WTC11 (cell line): ENCODE measurements around the gene GYS1.

Source experiments
- CREB1 ChIP-seq: sonication (generic); formaldehyde crosslinking; IDR thresholded peaks from 2 replicates; pipeline ENCODE4 v1.8.0; 2023; ENCODE audit warnings: mild to moderate bottlenecking, missing genetic modification reagents
- GABPB1 ChIP-seq: sonication (generic); formaldehyde crosslinking; IDR thresholded peaks from 2 replicates; pipeline ENCODE4 v1.8.1; 2023; ENCODE audit warnings: mild to moderate bottlenecking, missing genetic modification reagents
- GTF2I ChIP-seq: fragments of 250-450 bp; sonication (Bioruptor Pico); conservative IDR thresholded peaks from 2 replicates; pipeline ENCODE4 v1.4.0; 2021; ENCODE audit warnings: mild to moderate bottlenecking
- NR2C2 ChIP-seq: sonication (generic); formaldehyde crosslinking; IDR thresholded peaks from 2 replicates; pipeline ENCODE4 v1.8.0; 2022; ENCODE audit warnings: mild to moderate bottlenecking, missing genetic modification reagents
- ZNF121 ChIP-seq: sonication (generic); formaldehyde crosslinking; IDR thresholded peaks from 2 replicates; pipeline ENCODE4 v1.8.0; 2023; ENCODE audit warnings: missing genetic modification reagents
- TF ChIP-seq, protein P1 (sequence below): sonication (generic); formaldehyde crosslinking; IDR thresholded peaks from 2 replicates; pipeline ENCODE4 v1.8.1; 2023; ENCODE audit warnings: mild to moderate bottlenecking, missing genetic modification reagents, moderate library complexity
- TF ChIP-seq, protein P2 (sequence below): fragments of 200-600 bp; IDR thresholded peaks from 2 replicates; pipeline ENCODE4 v1.8.0; 2022; ENCODE audit warnings: antibody characterized with exemption
- TF ChIP-seq, protein P3 (sequence below): fragments of 250-450 bp; sonication (Bioruptor Pico); IDR thresholded peaks from 2 replicates; pipeline ENCODE4 v1.9.0; 2021; ENCODE audit warnings: mild to moderate bottlenecking
- TF ChIP-seq, protein P4 (sequence below): sonication (generic); formaldehyde crosslinking; conservative IDR thresholded peaks from 2 replicates; pipeline ENCODE4 v1.8.1; 2022; ENCODE audit warnings: mild to moderate bottlenecking, missing genetic modification reagents
- TF ChIP-seq, protein P5 (sequence below): sonication (generic); formaldehyde crosslinking; IDR thresholded peaks from 2 replicates; pipeline ENCODE4 v1.8.1; 2023; ENCODE audit warnings: mild to moderate bottlenecking, missing genetic modification reagents, borderline replicate concordance
- TF ChIP-seq, protein P6 (sequence below): sonication (generic); formaldehyde crosslinking; IDR thresholded peaks from 2 replicates; pipeline ENCODE4 v1.8.0; 2022; ENCODE audit warnings: missing genetic modification reagents
- TF ChIP-seq, protein P7 (sequence below): sonication (generic); formaldehyde crosslinking; IDR thresholded peaks from 2 replicates; pipeline ENCODE4 v1.8.0; 2022; ENCODE audit warnings: mild to moderate bottlenecking, missing genetic modification reagents

DNA sequence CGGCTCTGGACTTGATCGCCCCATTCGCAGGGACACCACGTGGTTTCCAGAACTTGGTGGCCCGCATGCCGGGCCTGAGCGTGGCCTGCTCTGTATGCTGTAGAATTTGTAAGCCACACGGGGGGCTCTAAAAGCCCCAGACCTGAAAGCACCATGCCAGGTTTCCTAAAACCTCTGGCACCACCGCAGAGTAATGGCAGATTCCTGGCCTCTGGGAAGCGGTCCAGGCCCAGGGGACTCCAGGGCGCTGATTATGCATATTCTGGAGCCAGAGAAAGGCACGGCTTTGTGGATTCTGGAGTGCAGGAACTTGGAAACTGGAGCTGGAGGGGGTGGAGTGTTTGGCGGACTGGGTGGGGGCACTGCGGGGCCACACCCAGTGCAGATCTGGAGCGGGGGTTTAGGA, 24.3 kb downstream of the GYS1 start:
- TF ChIP-seq, protein P1, sequence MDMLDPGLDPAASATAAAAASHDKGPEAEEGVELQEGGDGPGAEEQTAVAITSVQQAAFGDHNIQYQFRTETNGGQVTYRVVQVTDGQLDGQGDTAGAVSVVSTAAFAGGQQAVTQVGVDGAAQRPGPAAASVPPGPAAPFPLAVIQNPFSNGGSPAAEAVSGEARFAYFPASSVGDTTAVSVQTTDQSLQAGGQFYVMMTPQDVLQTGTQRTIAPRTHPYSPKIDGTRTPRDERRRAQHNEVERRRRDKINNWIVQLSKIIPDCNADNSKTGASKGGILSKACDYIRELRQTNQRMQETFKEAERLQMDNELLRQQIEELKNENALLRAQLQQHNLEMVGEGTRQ (CRISPR knock-in tag) = no peak
- TF ChIP-seq GTF2I (CRISPR knock-in tag) = no peak
- TF ChIP-seq, protein P2, sequence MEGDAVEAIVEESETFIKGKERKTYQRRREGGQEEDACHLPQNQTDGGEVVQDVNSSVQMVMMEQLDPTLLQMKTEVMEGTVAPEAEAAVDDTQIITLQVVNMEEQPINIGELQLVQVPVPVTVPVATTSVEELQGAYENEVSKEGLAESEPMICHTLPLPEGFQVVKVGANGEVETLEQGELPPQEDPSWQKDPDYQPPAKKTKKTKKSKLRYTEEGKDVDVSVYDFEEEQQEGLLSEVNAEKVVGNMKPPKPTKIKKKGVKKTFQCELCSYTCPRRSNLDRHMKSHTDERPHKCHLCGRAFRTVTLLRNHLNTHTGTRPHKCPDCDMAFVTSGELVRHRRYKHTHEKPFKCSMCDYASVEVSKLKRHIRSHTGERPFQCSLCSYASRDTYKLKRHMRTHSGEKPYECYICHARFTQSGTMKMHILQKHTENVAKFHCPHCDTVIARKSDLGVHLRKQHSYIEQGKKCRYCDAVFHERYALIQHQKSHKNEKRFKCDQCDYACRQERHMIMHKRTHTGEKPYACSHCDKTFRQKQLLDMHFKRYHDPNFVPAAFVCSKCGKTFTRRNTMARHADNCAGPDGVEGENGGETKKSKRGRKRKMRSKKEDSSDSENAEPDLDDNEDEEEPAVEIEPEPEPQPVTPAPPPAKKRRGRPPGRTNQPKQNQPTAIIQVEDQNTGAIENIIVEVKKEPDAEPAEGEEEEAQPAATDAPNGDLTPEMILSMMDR = no peak
- no peak for TF ChIP-seq NR2C2 (CRISPR knock-in tag)
- TF ChIP-seq, protein P3, sequence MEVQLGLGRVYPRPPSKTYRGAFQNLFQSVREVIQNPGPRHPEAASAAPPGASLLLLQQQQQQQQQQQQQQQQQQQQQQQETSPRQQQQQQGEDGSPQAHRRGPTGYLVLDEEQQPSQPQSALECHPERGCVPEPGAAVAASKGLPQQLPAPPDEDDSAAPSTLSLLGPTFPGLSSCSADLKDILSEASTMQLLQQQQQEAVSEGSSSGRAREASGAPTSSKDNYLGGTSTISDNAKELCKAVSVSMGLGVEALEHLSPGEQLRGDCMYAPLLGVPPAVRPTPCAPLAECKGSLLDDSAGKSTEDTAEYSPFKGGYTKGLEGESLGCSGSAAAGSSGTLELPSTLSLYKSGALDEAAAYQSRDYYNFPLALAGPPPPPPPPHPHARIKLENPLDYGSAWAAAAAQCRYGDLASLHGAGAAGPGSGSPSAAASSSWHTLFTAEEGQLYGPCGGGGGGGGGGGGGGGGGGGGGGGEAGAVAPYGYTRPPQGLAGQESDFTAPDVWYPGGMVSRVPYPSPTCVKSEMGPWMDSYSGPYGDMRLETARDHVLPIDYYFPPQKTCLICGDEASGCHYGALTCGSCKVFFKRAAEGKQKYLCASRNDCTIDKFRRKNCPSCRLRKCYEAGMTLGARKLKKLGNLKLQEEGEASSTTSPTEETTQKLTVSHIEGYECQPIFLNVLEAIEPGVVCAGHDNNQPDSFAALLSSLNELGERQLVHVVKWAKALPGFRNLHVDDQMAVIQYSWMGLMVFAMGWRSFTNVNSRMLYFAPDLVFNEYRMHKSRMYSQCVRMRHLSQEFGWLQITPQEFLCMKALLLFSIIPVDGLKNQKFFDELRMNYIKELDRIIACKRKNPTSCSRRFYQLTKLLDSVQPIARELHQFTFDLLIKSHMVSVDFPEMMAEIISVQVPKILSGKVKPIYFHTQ (CRISPR knock-in tag) = no peak
- TF ChIP-seq, protein P4, sequence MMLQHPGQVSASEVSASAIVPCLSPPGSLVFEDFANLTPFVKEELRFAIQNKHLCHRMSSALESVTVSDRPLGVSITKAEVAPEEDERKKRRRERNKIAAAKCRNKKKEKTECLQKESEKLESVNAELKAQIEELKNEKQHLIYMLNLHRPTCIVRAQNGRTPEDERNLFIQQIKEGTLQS (CRISPR knock-in tag) = no peak
- TF ChIP-seq ZNF121 = no peak
- TF ChIP-seq GABPB1 = no peak
- TF ChIP-seq CREB1 (CRISPR knock-in tag) = no peak
- TF ChIP-seq, protein P5, sequence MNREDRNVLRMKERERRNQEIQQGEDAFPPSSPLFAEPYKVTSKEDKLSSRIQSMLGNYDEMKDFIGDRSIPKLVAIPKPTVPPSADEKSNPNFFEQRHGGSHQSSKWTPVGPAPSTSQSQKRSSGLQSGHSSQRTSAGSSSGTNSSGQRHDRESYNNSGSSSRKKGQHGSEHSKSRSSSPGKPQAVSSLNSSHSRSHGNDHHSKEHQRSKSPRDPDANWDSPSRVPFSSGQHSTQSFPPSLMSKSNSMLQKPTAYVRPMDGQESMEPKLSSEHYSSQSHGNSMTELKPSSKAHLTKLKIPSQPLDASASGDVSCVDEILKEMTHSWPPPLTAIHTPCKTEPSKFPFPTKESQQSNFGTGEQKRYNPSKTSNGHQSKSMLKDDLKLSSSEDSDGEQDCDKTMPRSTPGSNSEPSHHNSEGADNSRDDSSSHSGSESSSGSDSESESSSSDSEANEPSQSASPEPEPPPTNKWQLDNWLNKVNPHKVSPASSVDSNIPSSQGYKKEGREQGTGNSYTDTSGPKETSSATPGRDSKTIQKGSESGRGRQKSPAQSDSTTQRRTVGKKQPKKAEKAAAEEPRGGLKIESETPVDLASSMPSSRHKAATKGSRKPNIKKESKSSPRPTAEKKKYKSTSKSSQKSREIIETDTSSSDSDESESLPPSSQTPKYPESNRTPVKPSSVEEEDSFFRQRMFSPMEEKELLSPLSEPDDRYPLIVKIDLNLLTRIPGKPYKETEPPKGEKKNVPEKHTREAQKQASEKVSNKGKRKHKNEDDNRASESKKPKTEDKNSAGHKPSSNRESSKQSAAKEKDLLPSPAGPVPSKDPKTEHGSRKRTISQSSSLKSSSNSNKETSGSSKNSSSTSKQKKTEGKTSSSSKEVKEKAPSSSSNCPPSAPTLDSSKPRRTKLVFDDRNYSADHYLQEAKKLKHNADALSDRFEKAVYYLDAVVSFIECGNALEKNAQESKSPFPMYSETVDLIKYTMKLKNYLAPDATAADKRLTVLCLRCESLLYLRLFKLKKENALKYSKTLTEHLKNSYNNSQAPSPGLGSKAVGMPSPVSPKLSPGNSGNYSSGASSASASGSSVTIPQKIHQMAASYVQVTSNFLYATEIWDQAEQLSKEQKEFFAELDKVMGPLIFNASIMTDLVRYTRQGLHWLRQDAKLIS (CRISPR knock-in tag) = no peak
- TF ChIP-seq, protein P6, sequence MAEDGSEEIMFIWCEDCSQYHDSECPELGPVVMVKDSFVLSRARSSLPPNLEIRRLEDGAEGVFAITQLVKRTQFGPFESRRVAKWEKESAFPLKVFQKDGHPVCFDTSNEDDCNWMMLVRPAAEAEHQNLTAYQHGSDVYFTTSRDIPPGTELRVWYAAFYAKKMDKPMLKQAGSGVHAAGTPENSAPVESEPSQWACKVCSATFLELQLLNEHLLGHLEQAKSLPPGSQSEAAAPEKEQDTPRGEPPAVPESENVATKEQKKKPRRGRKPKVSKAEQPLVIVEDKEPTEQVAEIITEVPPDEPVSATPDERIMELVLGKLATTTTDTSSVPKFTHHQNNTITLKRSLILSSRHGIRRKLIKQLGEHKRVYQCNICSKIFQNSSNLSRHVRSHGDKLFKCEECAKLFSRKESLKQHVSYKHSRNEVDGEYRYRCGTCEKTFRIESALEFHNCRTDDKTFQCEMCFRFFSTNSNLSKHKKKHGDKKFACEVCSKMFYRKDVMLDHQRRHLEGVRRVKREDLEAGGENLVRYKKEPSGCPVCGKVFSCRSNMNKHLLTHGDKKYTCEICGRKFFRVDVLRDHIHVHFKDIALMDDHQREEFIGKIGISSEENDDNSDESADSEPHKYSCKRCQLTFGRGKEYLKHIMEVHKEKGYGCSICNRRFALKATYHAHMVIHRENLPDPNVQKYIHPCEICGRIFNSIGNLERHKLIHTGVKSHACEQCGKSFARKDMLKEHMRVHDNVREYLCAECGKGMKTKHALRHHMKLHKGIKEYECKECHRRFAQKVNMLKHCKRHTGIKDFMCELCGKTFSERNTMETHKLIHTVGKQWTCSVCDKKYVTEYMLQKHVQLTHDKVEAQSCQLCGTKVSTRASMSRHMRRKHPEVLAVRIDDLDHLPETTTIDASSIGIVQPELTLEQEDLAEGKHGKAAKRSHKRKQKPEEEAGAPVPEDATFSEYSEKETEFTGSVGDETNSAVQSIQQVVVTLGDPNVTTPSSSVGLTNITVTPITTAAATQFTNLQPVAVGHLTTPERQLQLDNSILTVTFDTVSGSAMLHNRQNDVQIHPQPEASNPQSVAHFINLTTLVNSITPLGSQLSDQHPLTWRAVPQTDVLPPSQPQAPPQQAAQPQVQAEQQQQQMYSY = no peak
- TF ChIP-seq, protein P7, sequence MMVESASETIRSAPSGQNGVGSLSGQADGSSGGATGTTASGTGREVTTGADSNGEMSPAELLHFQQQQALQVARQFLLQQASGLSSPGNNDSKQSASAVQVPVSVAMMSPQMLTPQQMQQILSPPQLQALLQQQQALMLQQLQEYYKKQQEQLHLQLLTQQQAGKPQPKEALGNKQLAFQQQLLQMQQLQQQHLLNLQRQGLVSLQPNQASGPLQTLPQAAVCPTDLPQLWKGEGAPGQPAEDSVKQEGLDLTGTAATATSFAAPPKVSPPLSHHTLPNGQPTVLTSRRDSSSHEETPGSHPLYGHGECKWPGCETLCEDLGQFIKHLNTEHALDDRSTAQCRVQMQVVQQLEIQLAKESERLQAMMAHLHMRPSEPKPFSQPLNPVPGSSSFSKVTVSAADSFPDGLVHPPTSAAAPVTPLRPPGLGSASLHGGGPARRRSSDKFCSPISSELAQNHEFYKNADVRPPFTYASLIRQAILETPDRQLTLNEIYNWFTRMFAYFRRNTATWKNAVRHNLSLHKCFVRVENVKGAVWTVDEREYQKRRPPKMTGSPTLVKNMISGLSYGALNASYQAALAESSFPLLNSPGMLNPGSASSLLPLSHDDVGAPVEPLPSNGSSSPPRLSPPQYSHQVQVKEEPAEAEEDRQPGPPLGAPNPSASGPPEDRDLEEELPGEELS (CRISPR knock-in tag) = no peak
